Measurements from ENCODE around the gene PWP2.
"Not testable (repeated sequence)": the region's sequence is repeated elsewhere in the genome, so short reads cannot be mapped to it uniquely, and the experiment has no call there.

GRCh38 chr21:44150255-44150654 is 43.1 kb downstream of the PWP2 start:
- not testable (repeated sequence) for TF ChIP-seq CTCF (conservative IDR thresholded peaks at IDR 0.05 in 1 of 2, IDR thresholded peaks at IDR 0.05 in 1 of 2; ENCODE audit: extremely low read depth in 1 of 2, insufficient read depth in 1 of 2, low read depth in 1 of 2, low read length in 2 of 2); EZH2 (IDR thresholded peaks at IDR 0.05; ENCODE audit: borderline replicate concordance, low read length)
